Skeletal muscle tissue (tissue), 4 donors: ENCODE measurements around the gene LYRM4. TPM values are rescaled to one million over a fixed set of nuclear protein-coding genes. Genes with fewer than 3 reads are reported as not detected.

Source experiments
- H3K27ac ChIP-seq: one replicate; pipeline ENCODE4 v1.7.0; 2013; ENCODE audit warnings: mild to moderate bottlenecking, low read depth, low read length, inconsistent platforms
- H3K27me3 ChIP-seq, 3 donors: one replicate each; pipeline ENCODE4 v1.7.0; 2013; ENCODE audit warnings: low read length in 3 of 3; ENCODE audit not compliant: control insufficient read depth in 3 of 3, insufficient read depth in 3 of 3
- H3K36me3 ChIP-seq, 3 donors: one replicate each; pipeline ENCODE4 v1.7.0; 2013; ENCODE audit warnings: low read length in 3 of 3; ENCODE audit not compliant: control insufficient read depth in 3 of 3, insufficient read depth in 3 of 3
- H3K4me1 ChIP-seq, 3 donors: one replicate each; pipeline ENCODE4 v1.7.0; 2013; ENCODE audit warnings: low read length in 3 of 3, mild to moderate bottlenecking in 3 of 3; ENCODE audit not compliant: control insufficient read depth in 3 of 3, insufficient read depth in 3 of 3
- H3K4me3 ChIP-seq, 3 donors: one replicate each; pipeline ENCODE4 v1.7.0; 2013; ENCODE audit warnings: low read length in 3 of 3
- H3K9ac ChIP-seq, 3 donors: one replicate each; pipeline ENCODE4 v1.7.0; 2013; ENCODE audit warnings: low read length in 3 of 3, mild to moderate bottlenecking in 3 of 3, moderate library complexity in 2 of 3, low read depth in 1 of 3
- H3K9me3 ChIP-seq, 3 donors: one replicate each; pipeline ENCODE4 v1.7.0; 2013; ENCODE audit warnings: low read length in 3 of 3; ENCODE audit not compliant: control insufficient read depth in 3 of 3
- total RNA-seq: library from RNA; depleted of rRNA; stranded (reverse); fragments of >200 nt; gene quantifications from one replicate; pipeline ENCODE4 v1.2.3, GENCODE V29; 2014
- donor health status: Osteomylitis.

LYRM4 gene
- total RNA-seq, 1 donor from 2014 or later: 10.4 TPM

DNA sequence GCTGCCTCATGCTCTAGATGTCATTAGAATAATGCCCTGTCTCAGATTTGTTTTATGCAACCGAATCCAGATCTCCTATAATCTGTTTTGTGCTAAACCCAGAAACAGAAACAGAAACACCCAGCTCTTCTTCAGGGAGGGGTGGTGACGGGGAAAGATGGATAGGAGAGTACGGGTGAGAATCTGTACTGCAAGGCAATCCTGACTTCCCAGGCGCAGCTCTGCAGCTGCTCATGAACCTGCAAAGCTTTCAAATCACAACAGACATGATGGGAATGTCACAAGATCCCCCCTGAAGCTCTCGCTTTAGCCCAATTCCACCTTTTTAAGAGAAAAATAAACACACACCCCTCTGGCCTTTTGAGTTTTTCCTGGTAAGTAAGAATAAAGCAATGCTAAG is 104.1 kb downstream of the LYRM4 start:
- no peaks in the 10 kb centered on the region for H3K27me3 ChIP-seq
- H3K36me3 ChIP-seq: no peaks in the 10 kb centered on the region
- no peak overlapping the region for H3K27ac ChIP-seq
- H3K4me1 ChIP-seq: no peaks in the 10 kb centered on the region
- no peaks in the 10 kb centered on the region for H3K9me3 ChIP-seq
- H3K4me3 ChIP-seq: no peak overlapping the region
- no peak overlapping the region for H3K9ac ChIP-seq

DNA sequence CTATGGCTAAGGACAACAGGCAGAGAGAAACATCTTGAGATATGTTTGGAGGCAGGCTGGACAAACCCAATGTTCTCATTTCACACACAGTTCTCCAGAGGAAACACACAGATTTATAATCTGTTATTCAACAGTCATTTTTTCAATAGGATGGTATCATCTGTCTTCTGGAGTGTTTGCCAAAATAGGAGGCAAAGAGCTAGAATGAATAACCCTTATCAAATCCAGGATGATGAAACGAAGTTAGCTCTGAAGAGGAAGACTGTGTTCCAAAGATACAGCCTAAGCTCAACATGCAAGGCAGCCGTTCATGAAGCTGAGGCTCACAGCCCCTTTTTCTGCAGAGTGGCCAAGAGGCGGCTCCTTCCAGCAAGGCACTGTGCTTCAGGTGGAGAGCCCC is 104.8 kb downstream of the LYRM4 start:
- no peak overlapping the region for H3K27ac ChIP-seq
- H3K4me3 ChIP-seq: no peak overlapping the region
- H3K36me3 ChIP-seq: no peaks in the 10 kb centered on the region
- H3K4me1 ChIP-seq: no peaks in the 10 kb centered on the region
- no peaks in the 10 kb centered on the region for H3K9me3 ChIP-seq
- no peaks in the 10 kb centered on the region for H3K27me3 ChIP-seq
- no peak overlapping the region for H3K9ac ChIP-seq

DNA sequence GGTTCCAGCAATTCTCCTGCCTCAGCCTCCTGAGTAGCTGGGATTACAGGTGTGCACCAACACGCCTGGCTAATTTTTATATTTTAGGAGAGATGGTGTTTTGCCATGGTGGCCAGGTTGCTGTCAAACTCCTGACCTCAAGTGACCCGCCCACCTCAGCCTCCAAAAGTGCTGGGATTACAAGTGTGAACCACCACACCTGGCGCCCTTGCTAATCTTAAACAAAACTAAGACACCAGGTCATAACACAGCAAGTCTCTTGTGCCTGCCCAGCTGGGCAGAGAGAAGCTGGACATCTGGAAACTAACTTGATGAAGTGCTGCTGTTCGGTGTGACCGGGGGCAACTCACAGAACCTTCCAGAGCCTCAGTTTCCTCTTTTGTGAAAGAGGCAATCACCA is 107.6 kb downstream of the LYRM4 start:
- Histone ChIP-seq H3K4me3 (no peak overlapping the region), H3K36me3 (no peaks in the 10 kb centered on the region), H3K9me3 (no peaks in the 10 kb centered on the region), H3K4me1 (no peaks in the 10 kb centered on the region), H3K9ac (no peak overlapping the region), H3K27me3 (no peaks in the 10 kb centered on the region), H3K27ac (no peak overlapping the region)

DNA sequence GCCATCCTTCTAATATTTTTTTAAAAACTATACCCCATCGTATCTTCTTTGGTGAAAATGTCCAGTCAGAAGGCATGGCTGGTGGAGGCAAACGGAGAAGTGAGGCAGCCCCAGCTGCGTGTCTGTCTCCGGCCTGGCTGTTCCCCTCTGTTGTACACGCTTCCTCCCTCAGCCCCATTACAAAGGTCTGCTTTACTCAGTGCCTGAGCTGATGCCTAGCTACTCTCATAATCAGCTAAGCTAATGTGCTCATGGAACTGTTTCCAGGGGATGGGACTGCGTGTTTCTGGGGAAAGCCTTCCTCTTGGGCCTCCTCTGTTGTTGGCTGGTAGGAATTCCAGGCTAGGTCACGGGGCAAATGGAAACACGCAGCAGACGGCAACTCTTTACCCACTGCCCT is 108.3 kb downstream of the LYRM4 start:
- no peaks in the 10 kb centered on the region for H3K4me1 ChIP-seq
- no peak overlapping the region for H3K9ac ChIP-seq
- H3K4me3 ChIP-seq: no peak overlapping the region
- no peak overlapping the region for H3K27ac ChIP-seq
- no peaks in the 10 kb centered on the region for H3K36me3 ChIP-seq
- no peaks in the 10 kb centered on the region for H3K27me3 ChIP-seq
- H3K9me3 ChIP-seq: no peaks in the 10 kb centered on the region

DNA sequence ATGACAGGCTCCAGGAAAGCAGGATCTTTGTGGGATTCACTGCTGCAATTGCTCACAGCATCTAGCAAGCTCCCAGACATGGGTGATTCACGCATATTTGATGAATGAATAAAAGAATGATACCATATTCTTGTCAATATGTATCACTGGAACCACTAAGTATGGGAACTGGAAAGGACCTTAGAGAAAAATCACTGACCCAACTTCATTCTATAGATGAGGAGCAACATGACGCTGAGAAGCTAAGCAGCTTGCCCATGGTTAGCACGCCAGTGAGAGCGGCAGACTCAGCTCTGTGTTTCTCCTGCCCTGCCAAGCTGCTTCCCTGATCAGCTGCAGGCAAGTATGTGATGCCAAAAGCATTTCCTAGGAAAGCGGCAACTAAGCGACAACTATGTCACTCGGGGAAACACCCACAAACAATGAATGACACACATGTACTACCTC is 108.8 kb downstream of the LYRM4 start:
- H3K4me3 ChIP-seq: no peak overlapping the region
- no peak overlapping the region for H3K9ac ChIP-seq
- H3K36me3 ChIP-seq: no peaks in the 10 kb centered on the region
- no peaks in the 10 kb centered on the region for H3K27me3 ChIP-seq
- H3K9me3 ChIP-seq: no peaks in the 10 kb centered on the region
- no peak overlapping the region for H3K27ac ChIP-seq
- no peaks in the 10 kb centered on the region for H3K4me1 ChIP-seq

DNA sequence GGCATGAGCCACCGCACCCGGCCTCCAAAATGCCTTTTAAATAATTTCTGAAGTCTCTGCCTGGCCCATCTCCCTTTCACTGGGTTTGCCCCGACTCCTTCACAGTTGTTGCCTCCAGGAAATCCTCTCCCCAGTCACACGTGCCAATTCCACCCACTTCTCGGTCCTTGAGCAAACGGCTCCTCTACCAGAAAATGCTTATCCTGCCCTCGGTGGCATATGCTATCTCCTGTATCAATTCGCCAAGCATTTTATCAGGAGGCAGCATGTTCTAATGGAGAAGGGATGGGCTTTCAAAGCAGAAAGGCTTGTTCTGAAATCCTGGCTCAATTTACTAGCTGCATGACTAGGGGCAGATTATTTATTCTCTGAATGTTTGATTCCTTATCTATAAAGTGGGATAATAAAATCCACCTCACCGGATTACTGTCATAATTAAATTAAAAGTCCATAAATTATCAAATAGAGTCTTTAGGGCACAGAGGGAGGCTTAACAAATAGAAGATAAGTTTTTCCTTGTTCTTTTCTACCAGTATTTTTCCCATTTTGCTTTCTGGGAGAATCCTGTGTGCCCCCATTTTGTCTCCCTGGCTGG is 109.3 kb downstream of the LYRM4 start:
- Histone ChIP-seq H3K9me3 (no peaks in the 10 kb centered on the region), H3K27ac (no peak overlapping the region), H3K4me3 (no peak overlapping the region), H3K36me3 (no peaks in the 10 kb centered on the region), H3K9ac (no peak overlapping the region), H3K27me3 (no peaks in the 10 kb centered on the region), H3K4me1 (no peaks in the 10 kb centered on the region)

DNA sequence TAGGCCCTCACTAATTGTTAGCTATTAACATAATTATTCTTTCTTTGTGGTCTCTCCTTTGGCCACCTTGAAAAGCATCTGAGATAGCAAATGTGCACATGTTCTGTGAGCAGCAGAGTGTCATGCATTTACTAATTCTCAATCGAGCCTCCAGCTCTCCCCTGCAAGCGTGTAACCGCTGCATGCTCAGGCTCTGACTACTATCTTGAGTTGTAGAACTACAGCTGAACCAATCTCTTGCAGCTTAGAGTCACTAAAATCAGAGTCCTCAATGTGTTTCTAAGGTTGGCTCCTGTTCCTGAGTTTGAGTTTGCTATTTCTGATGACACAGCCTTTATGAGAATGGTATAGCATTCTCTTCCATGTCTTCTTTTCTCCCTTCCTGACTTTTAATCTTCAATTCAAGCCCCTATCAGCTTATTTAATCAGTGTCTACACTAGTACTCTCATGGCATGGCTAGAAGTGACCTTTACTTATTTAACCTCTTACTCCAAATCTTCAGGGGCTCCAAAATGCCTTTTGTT is 110.1 kb downstream of the LYRM4 start:
- Histone ChIP-seq H3K9me3 (no peaks in the 10 kb centered on the region), H3K36me3 (no peaks in the 10 kb centered on the region), H3K27ac (no peak overlapping the region), H3K27me3 (no peaks in the 10 kb centered on the region), H3K4me3 (no peak overlapping the region), H3K9ac (no peak overlapping the region), H3K4me1 (peaks cover 0 to 4% (median 3%) of the 10 kb centered on the region in 3 donors)

DNA sequence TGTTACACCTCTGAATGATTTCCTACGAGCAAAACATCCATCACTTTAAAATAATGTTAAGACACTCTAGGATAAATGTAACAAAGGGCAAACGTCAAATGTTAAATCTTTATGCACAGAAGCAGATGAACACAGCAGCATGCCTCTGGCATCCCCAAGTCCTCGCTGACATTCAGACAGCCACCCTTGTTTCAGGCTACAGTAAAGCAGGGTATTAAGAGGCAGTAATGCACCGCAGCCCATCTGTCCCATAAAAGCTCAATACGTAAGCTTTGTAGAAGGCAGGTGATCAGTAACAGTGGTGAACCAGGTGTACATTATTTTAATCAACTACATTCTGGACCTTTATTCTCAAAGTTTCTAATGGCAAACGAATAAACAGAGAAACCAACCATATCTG is 110.9 kb downstream of the LYRM4 start:
- H3K36me3 ChIP-seq: no peaks in the 10 kb centered on the region
- no peaks in the 10 kb centered on the region for H3K27me3 ChIP-seq
- peaks cover 0 to 4% (median 3%) of the 10 kb centered on the region in 3 donors for H3K4me1 ChIP-seq
- H3K27ac ChIP-seq: no peak overlapping the region
- H3K4me3 ChIP-seq: no peak overlapping the region
- no peak overlapping the region for H3K9ac ChIP-seq
- H3K9me3 ChIP-seq: no peaks in the 10 kb centered on the region

DNA sequence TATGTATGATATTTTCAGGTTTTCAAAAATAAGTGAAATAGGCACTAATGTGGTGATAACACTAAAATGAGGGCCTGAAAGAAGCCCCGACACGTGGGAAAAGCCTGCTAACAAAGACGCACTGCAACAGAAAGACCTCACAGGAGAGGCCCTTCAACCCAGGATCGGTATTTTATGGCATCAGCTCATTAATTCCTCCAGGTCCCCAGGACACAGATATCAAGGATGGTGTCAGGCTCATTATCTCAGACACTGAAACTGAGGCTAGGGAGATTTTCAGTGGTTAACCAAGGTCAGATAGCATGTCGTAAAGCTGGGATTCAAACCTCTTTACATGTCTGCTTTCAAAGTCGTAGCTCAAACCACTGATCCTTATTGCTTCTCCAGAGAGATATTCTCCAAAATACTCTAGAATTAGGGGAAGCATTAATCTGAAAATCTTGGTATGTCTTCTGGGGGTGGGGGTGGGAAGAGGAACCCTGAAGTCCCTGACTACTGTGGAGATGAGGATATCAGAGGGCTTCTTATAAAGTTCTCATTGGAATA is 111.5 kb downstream of the LYRM4 start:
- Histone ChIP-seq H3K27me3 (no peaks in the 10 kb centered on the region), H3K9me3 (no peaks in the 10 kb centered on the region), H3K27ac (no peak overlapping the region), H3K36me3 (no peaks in the 10 kb centered on the region), H3K9ac (no peak overlapping the region), H3K4me3 (no peak overlapping the region), H3K4me1 (peaks cover under 1 to 4% (median 3%) of the 10 kb centered on the region in 3 donors)

DNA sequence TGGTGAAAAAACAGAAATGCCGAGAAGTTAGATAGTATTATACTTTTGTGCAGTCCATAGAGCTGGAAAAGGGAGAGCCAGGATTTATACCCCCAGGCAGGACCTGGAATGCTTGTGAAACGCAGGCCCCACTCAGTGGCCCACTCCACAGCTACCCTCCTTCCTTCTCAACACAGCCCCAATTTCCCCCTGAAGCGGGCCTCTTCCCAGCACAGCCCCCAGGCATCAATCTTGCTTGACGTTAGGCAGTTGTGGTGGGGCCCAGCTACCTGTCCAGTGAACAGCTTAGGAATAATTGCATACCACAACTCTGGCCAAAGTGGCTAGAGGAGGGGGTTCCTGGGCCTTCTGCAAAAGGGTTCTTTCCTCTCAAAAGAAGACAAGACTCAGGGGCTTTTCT is 114.4 kb downstream of the LYRM4 start:
- Histone ChIP-seq H3K27me3 (no peaks in the 10 kb centered on the region), H3K9me3 (no peaks in the 10 kb centered on the region), H3K36me3 (no peaks in the 10 kb centered on the region), H3K4me3 (no peak overlapping the region), H3K27ac (no peak overlapping the region), H3K4me1 (peaks cover 11 to 16% (median 16%) of the 10 kb centered on the region in 3 donors), H3K9ac (no peak overlapping the region)
